G401 (cell line): ENCODE measurements around the gene AUTS2. TPM values are rescaled to one million over a fixed set of nuclear protein-coding genes. Genes with fewer than 3 reads are reported as not detected.

Experiments
- DNase-seq: peaks from one replicate; pipeline ENCODE4 v3.0.0-alpha.2; 2015; ENCODE audit warnings: low spot score
- in situ Hi-C: cut with HindIII; loops from 2 replicates; pipeline ENCODE4 v1.10.0; 2016; ENCODE audit warnings: low sequenced_read_pairs, mixed read lengths
- total RNA-seq: library from RNA; depleted of rRNA; stranded (reverse); fragments of >200 nt; shearing (Covaris generic); gene quantifications from 2 replicates; pipeline ENCODE4 v1.2.3, GENCODE V29; 2014

AUTS2 gene
- total RNA-seq, 1 experiment from 2014 or later: 4.4 TPM

DNA sequence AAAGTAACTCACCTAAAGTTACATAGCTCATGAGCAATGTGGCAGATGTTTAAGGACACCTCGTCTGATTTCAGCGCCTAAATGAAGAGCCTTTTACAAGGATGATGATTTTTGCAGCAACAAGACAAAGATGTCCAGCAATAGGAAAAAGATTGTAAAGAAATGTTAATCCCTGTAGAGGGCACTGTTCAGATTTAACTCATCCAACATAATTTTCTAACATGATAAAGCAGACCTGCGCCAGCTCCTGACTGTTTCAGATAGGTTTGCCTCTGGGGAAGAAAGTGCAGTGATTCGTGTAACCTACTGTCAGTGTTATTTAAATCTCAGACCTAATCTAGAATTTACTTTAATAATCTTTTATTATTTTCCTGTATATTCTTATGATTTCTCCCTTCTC, 595.2 kb downstream of the AUTS2 start:
- no peak for DNase-seq
- in situ Hi-C loops: no loop called here

DNA sequence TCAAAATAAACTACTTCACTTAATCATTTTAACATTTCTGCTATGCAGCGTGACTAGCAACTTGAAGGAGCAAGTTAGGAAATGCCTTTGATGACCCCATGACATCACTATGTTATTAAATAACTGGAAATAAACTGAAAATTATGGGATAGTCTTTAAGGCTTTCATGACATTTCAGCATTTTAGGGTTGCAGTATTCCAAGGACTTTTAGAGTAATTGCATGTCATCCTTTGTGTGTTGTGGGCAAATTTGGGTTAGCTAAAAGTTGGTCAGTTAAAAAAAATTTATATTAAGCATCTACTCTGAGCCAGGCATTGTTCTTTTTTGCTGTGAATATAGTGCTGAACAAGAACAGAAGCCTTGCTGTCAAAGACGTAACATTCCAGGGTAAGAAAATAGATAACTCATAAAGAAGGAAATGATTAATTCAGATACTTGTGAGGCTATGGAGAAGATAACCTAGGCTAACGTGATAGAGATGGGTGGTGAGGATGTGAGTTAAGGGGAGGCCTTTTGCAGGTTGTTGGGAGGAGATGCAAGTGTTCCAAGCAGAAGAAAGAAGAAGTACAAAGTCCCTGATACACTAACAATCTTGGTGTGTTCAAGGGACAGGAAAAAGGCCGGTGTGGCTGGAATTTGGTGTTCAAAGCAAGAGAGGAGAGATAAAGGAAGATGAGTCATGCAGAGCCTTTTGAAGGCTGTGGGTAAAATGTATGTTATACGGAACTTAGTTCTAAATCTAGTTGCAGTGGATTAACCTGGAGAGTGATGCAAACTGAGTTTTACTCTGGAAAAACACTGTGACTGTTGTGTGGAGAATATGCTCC, 610.2 kb downstream of the AUTS2 start:
- DNase-seq: no peak

GRCh38 chr7:70210200-70210935, 612.1 kb downstream of the AUTS2 start:
- DNase-seq: no peak
- in situ Hi-C loops: no loop called here

More for the DNA sequence above, 610.2 kb downstream of the AUTS2 start:
- in situ Hi-C loops: no loop called here

DNA sequence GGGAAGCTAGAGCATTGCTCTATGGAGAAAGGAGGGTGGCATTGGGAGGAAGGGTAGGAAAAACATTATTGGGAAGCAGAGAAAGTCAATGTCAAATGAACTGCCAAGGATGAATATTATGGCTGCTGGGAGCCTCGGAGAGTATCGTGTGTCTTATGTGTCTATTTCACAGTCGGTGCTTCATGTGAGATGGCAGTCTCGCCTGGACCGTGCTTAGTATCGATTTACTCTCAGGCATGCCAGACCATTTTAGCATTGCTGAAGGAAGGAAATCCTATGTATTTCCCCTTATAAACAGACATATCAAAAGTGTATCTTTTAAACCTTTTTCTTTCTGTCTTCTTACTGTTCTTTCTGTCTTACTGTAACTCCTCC, 612.6 kb downstream of the AUTS2 start:
- DNase-seq: no peak
- in situ Hi-C loops: no loop called here

DNA sequence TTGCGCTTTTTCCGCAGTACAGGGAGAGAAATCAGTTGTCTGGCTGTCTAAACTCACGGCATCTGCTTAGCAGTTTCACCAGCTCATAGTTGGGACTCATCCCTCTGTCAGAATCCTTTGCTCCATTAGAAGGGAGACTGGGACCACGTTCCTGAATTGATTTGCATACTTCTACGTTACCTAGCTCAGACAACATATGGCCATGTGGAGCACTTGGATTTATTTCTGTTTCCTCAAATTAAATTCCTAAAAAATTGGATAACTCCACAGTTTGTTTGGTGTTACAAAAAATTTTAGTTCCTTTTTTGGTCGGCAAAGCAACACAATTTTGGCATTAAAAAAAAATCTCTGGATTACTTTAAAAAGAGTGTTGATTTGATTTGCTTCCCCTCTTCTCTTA, 614.0 kb downstream of the AUTS2 start:
- no peak for DNase-seq
- in situ Hi-C loops: no loop called here

- in situ Hi-C loops: no loop called here
- no peak for DNase-seq
Observed at GRCh38 chr7:70214071-70214470, 615.8 kb downstream of the AUTS2 start.

GRCh38 chr7:70215491-70215890, 617.2 kb downstream of the AUTS2 start:
- in situ Hi-C loops: no loop called here
- no peak for DNase-seq

DNA sequence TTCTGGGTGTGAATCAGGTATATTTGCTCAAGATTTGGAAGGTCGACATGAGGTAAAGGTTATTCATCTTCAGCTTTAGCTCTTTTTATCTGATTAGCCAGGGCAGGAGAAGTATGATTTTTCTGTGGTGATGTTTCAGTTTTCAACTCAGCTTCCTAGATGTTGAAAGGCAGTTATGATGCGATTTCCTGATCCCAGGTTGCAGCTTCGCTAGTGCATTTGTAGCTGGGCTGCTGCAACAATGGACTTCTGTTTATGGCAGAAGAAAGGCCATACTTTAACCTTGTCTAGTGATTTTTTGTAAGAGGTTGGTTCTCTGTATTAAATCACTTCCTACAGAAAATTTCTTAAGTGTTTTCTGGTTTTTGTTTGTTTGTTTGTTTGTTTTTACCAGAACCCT, 619.3 kb downstream of the AUTS2 start:
- in situ Hi-C loops: no loop called here

GRCh38 chr7:70218006-70218405, 619.7 kb downstream of the AUTS2 start:
- no peak for DNase-seq
- in situ Hi-C loops: no loop called here

More for the DNA sequence above, 619.3 kb downstream of the AUTS2 start:
- DNase-seq: no peak

DNA sequence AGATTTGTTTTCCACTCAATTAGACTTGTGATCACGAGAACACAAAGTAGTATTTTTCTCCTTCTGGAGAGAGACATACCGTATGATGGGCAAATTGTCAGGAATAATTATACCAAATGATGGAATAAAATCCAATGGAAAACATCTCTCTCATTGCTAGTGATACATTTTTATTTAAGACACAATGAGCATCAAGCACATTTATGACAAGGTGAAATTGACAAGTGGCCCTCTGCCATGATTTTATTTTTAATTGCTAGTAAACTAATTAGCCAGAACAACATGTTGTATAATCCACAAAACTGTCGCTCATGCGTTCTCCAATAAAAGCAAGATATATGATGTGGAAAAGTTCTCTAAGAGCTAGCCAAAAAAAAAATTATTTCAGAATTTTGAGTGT, 620.8 kb downstream of the AUTS2 start:
- in situ Hi-C loops: no loop called here

GRCh38 chr7:70229242-70229641, 631.0 kb downstream of the AUTS2 start:
- DNase-seq: no peak
- in situ Hi-C loops: no loop called here

More for the DNA sequence above, 620.8 kb downstream of the AUTS2 start:
- DNase-seq: no peak

GRCh38 chr7:70230761-70231160, 632.5 kb downstream of the AUTS2 start:
- in situ Hi-C loops: no loop called here
- DNase-seq: no peak

GRCh38 chr7:70233776-70234175, 635.5 kb downstream of the AUTS2 start:
- in situ Hi-C loops: no loop called here
- no peak for DNase-seq

GRCh38 chr7:70237256-70237655, 639.0 kb downstream of the AUTS2 start:
- DNase-seq: no peak
- in situ Hi-C loops: no loop called here

GRCh38 chr7:70237831-70238575, 639.7 kb downstream of the AUTS2 start:
- DNase-seq: no peak
- in situ Hi-C loops: no loop called here

DNA sequence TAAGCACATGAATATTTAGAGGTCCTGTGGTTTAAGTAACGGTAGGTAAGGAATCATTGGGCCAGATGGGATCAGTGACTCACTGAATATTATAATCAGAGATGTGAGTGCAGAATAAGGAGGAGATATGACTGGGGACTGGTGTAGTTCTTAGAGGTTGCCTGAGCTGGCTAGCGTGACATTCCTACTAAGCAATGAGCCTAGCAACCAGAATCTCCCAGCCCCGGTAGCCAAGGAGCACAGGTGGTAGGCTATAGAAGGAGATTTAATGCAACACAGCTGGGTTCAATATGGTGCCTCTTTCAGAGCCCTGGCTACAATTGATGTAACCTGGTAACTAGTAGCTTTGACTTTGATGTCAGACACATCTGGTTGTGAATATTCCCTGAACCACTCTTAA, 641.6 kb downstream of the AUTS2 start:
- in situ Hi-C loops: no loop called here
- DNase-seq: no peak

GRCh38 chr7:70240873-70241272, 642.6 kb downstream of the AUTS2 start:
- in situ Hi-C loops: no loop called here
- DNase-seq: no peak

- in situ Hi-C loops: no loop called here
- DNase-seq: peak; percentile 80
Observed at GRCh38 chr7:70241536-70242175, 643.4 kb downstream of the AUTS2 start.

GRCh38 chr7:70242826-70243225, 644.6 kb downstream of the AUTS2 start:
- in situ Hi-C loops: no loop called here

More at GRCh38 chr7:70242826-70243225, 644.6 kb downstream of the AUTS2 start:
- DNase-seq: no peak
